PC-9 (cell line): Measurements from ENCODE around the gene RUSF1.

Experiments used
- CTCF ChIP-seq: fragments of 200-600 bp; sonication (generic); conservative IDR thresholded peaks from 2 replicates; pipeline ENCODE4 v1.6.1; 2017; ENCODE audit warnings: mixed run types, antibody characterized with exemption, mild to moderate bottlenecking, moderate library complexity
- EZH2 ChIP-seq: fragments of 200-600 bp; sonication (generic); IDR thresholded peaks from 2 replicates; pipeline ENCODE4 v1.8.0; 2017; ENCODE audit warnings: antibody characterized with exemption, low read depth

DNA sequence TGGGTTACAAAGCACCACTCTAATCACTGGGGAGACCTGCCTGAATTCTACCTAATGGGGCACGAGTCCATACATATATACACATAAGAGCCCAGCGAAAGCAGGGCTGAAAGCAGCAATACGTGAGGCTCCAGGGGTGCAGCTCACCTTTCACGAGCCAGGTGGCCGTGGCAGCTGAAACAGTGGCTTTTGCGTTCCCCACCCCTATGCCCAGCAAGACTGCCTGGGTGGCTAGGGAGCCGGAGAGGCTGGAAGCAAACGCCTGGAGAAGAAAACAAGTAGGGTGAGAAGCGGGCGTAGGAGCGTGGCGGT is 618 bp downstream of the RUSF1 start:
- no peak for TF ChIP-seq CTCF
- TF ChIP-seq EZH2: no peak
